H9 (cell line): ENCODE measurements around the gene FCSK. TPM values are rescaled to one million over a fixed set of nuclear protein-coding genes. Genes with fewer than 3 reads are reported as not detected.

Experiments
- DNase-seq: peaks from one replicate; pipeline ENCODE4 v3.0.0-alpha.2; 2017
- H2AFZ ChIP-seq: one replicate; pipeline ENCODE4 v1.6.1; 2013; ENCODE audit warnings: mild to moderate bottlenecking, low read length, control low read depth, moderate library complexity
- H2AK5ac ChIP-seq: 2 replicates; pipeline ENCODE4 v1.6.1; 2013; ENCODE audit warnings: low read length, control low read depth, mixed read lengths; ENCODE audit not compliant: insufficient read length
- H2BK120ac ChIP-seq: one replicate; pipeline ENCODE4 v1.6.1; 2013; ENCODE audit warnings: low read depth, mild to moderate bottlenecking, low read length, control low read depth, inconsistent platforms; ENCODE audit not compliant: poor library complexity, severe bottlenecking
- H2BK12ac ChIP-seq: 2 replicates; pipeline ENCODE4 v1.6.1; 2013; ENCODE audit warnings: low read length, control low read depth, mixed read lengths, low read depth; ENCODE audit not compliant: insufficient read length
- H2BK15ac ChIP-seq: 2 replicates; pipeline ENCODE4 v1.6.1; 2013; ENCODE audit warnings: low read depth, low read length, control low read depth
- H2BK20ac ChIP-seq: one replicate; pipeline ENCODE4 v1.6.1; 2013; ENCODE audit warnings: low read depth, mild to moderate bottlenecking, low read length, control low read depth, inconsistent platforms; ENCODE audit not compliant: poor library complexity, severe bottlenecking
- H2BK5ac ChIP-seq: 2 replicates; pipeline ENCODE4 v1.6.1; 2013; ENCODE audit warnings: low read length, control low read depth, mixed read lengths; ENCODE audit not compliant: insufficient read length
- H3K14ac ChIP-seq: 2 replicates; pipeline ENCODE4 v1.6.1; 2013; ENCODE audit warnings: low read length, control low read depth; ENCODE audit not compliant: insufficient read depth
- H3K18ac ChIP-seq: 2 replicates; pipeline ENCODE4 v1.6.1; 2013; ENCODE audit warnings: low read depth, mild to moderate bottlenecking, mixed read lengths, low read length, control low read depth; ENCODE audit not compliant: insufficient read length
- H3K23ac ChIP-seq: 2 replicates; pipeline ENCODE4 v1.6.1; 2013; ENCODE audit warnings: low read length, control low read depth, mixed read lengths, low read depth; ENCODE audit not compliant: insufficient read length
- H3K23me2 ChIP-seq: 2 replicates; pipeline ENCODE4 v1.6.1; 2013; ENCODE audit warnings: low read depth, mild to moderate bottlenecking, mixed read lengths, low read length, control low read depth; ENCODE audit not compliant: insufficient read length, poor library complexity, severe bottlenecking
- H3K27ac ChIP-seq: 2 replicates; pipeline ENCODE4 v1.5.1; 2013; ENCODE audit warnings: low read length, control low read depth, mixed read lengths, low read depth; ENCODE audit not compliant: insufficient read length
- H3K27me3 ChIP-seq: 2 replicates; pipeline ENCODE4 v1.6.1; 2013; ENCODE audit warnings: low read length, control low read depth, inconsistent platforms; ENCODE audit not compliant: insufficient read depth
- H3K4ac ChIP-seq: 2 replicates; pipeline ENCODE4 v1.6.1; 2013; ENCODE audit warnings: low read depth, mild to moderate bottlenecking, control low read depth, inconsistent platforms, low read length, moderate library complexity
- H3K4me1 ChIP-seq: 2 replicates; pipeline ENCODE4 v1.6.1; 2013; ENCODE audit warnings: low read length, control low read depth, inconsistent platforms; ENCODE audit not compliant: insufficient read depth
- H3K4me2 ChIP-seq: 2 replicates; pipeline ENCODE4 v1.6.1; 2013; ENCODE audit warnings: low read length, control low read depth, mixed read lengths; ENCODE audit not compliant: insufficient read length, insufficient read depth
- H3K56ac ChIP-seq: 2 replicates; pipeline ENCODE4 v1.6.1; 2013; ENCODE audit warnings: low read depth, mild to moderate bottlenecking, mixed read lengths, low read length, control low read depth; ENCODE audit not compliant: insufficient read length
- H3K79me1 ChIP-seq: 2 replicates; pipeline ENCODE4 v1.6.1; 2013; ENCODE audit warnings: low read depth, mild to moderate bottlenecking, moderate library complexity, low read length, control low read depth, inconsistent platforms; ENCODE audit not compliant: insufficient read depth, poor library complexity, severe bottlenecking
- H3K79me2 ChIP-seq: 2 replicates; pipeline ENCODE4 v1.6.1; 2013; ENCODE audit warnings: low read length, control low read depth, inconsistent platforms; ENCODE audit not compliant: insufficient read depth
- H3K9ac ChIP-seq: 2 replicates; pipeline ENCODE4 v1.6.1; 2013; ENCODE audit warnings: low read length, control low read depth, mixed read lengths; ENCODE audit not compliant: insufficient read length; ENCODE audit errors: extremely low read depth
- H3K9me3 ChIP-seq: one replicate; pipeline ENCODE4 v1.6.1; 2013; ENCODE audit warnings: low read depth, low read length, inconsistent platforms; ENCODE audit not compliant: control insufficient read depth
- H3T11ph ChIP-seq: one replicate; pipeline ENCODE4 v1.6.1; 2013; ENCODE audit warnings: mild to moderate bottlenecking, low read length, control low read depth, inconsistent platforms
- H4K20me1 ChIP-seq: one replicate; pipeline ENCODE4 v1.6.1; 2013; ENCODE audit not compliant: control insufficient read depth, insufficient read length, insufficient read depth
- H4K5ac ChIP-seq: 2 replicates; pipeline ENCODE4 v1.6.1; 2013; ENCODE audit warnings: low read depth, mild to moderate bottlenecking, mixed read lengths, low read length, control low read depth; ENCODE audit not compliant: insufficient read length
- H4K8ac ChIP-seq: replicated peaks from 2 replicates; pipeline ENCODE4 v1.6.1; 2013; ENCODE audit warnings: low read length, control low read depth, mixed read lengths, low read depth; ENCODE audit not compliant: insufficient read length
- H4K91ac ChIP-seq: 2 replicates; pipeline ENCODE4 v1.6.1; 2013; ENCODE audit warnings: low read depth, mild to moderate bottlenecking, moderate library complexity, mixed read lengths, low read length, control low read depth; ENCODE audit not compliant: insufficient read length
- H3K27ac Mint-ChIP-seq, 3 experiments: 2 replicates in 2 of 3; 3 replicates in 1 of 3; pipeline ENCODE4 v1.8.0; 2020 to 2021; ENCODE audit warnings: mixed read lengths in 3 of 3, mild to moderate bottlenecking in 1 of 3, moderate library complexity in 1 of 3
- H3K27me3 Mint-ChIP-seq: 2 replicates; pipeline ENCODE4 v1.8.0; 2021; ENCODE audit warnings: low read depth, mild to moderate bottlenecking, moderate library complexity, mixed read lengths
- H3K36me3 Mint-ChIP-seq, 3 experiments: 2 replicates in 2 of 3; 3 replicates in 1 of 3; pipeline ENCODE4 v1.8.0; 2020 to 2021; ENCODE audit warnings: low read depth in 3 of 3, mixed read lengths in 3 of 3; ENCODE audit not compliant: insufficient read depth in 1 of 3
- H3K4me1 Mint-ChIP-seq, 2 experiments: 2 replicates each; pipeline ENCODE4 v1.8.0; 2020; ENCODE audit warnings: mixed read lengths in 2 of 2
- H3K4me3 Mint-ChIP-seq, 2 experiments: 2 replicates in 1 of 2; 3 replicates in 1 of 2; pipeline ENCODE4 v1.8.0; 2020 to 2021; ENCODE audit warnings: mild to moderate bottlenecking in 2 of 2, mixed read lengths in 2 of 2, moderate library complexity in 1 of 2
- H3K9me3 Mint-ChIP-seq, 2 experiments: 2 replicates in 1 of 2; 3 replicates in 1 of 2; pipeline ENCODE4 v1.8.0; 2020; ENCODE audit warnings: mild to moderate bottlenecking in 2 of 2, mixed read lengths in 2 of 2, moderate library complexity in 1 of 2
- CTCF ChIP-seq: fragments of 200-600 bp; sonication (generic); conservative IDR thresholded peaks from 3 replicates; pipeline ENCODE4 v1.8.0; 2021; ENCODE audit warnings: antibody characterized with exemption, mild to moderate bottlenecking
- WGBS: extraction: QIAGEN DNeasy Blood & Tissue Kit; methylation state at CpG from one replicate; pipeline ENCODE4 v1.1.7; 2013; ENCODE audit warnings: missing lambda C conversion rate, low lambda C conversion rate, mixed read lengths; ENCODE audit not compliant: insufficient read length; ENCODE audit errors: extremely low coverage; 5-methylcytosine and 5-hydroxymethylcytosine counted together
- total RNA-seq: library from RNA; stranded (reverse); gene quantifications from 2 replicates; pipeline ENCODE4 v1.2.1, GENCODE V29; 2021

FCSK gene
- total RNA-seq, 1 experiment from 2014 or later, result 6.5 TPM

GRCh38 chr16:70467608-70468007, 13.2 kb downstream of the FCSK start:
- Mint-ChIP-seq H3K36me3 (no peaks in the 10 kb centered on the region), H3K9me3 (no peaks in the 10 kb centered on the region), H3K27me3 (no peaks in the 10 kb centered on the region), H3K4me3 (no peak overlapping the region), H3K27ac (peak overlapping the region in 2 of 3 experiments; percentile 12 to 30; a peak in 1 of 7 replicates), H3K4me1 (peaks cover 3 to 7% of the 10 kb centered on the region in 2 experiments; a peak in 3 of 4 replicates)
- Histone ChIP-seq H3K27ac (no peak overlapping the region), H2BK15ac (no peak overlapping the region), H3K23me2 (no peaks in the 10 kb centered on the region), H2BK5ac (no peak overlapping the region), H3K14ac (no peak overlapping the region; the same call in 1 of the 2 replicates), H4K20me1 (peaks cover 3% of the 10 kb centered on the region), H2BK120ac (no peak overlapping the region), H3K9ac (no peak overlapping the region), H2BK20ac (no peak overlapping the region), H2BK12ac (no peak overlapping the region), H3K9me3 (no peaks in the 10 kb centered on the region), H3K23ac (no peak overlapping the region), H3T11ph (no peak overlapping the region), H3K79me1 (no peaks in the 10 kb centered on the region), H3K18ac (no peak overlapping the region), H4K91ac (no peak overlapping the region), H2AFZ (no peak overlapping the region), H4K5ac (no peak overlapping the region), H3K4me1 (no peaks in the 10 kb centered on the region), H3K56ac (no peak overlapping the region), H3K4me2 (no peak overlapping the region), H3K79me2 (no peaks in the 10 kb centered on the region), H3K27me3 (no peaks in the 10 kb centered on the region), H2AK5ac (no peak overlapping the region), H4K8ac (no peak overlapping the region), H3K4ac (no peak overlapping the region)
- no peak for TF ChIP-seq CTCF
- no peak for DNase-seq
- WGBS, result no CpG with 5 or more reads among the region's 8 CpGs
